WERI-Rb-1 (cell line): Measurements from ENCODE around the gene LGMN.
A peak's percentile ranks its signal among the peaks of the same experiment; 100 is the strongest.

ENCODE experiments used
- DNase-seq: peaks from one replicate; pipeline ENCODE4 v3.0.0-alpha.2; 2020
- H3K27ac ChIP-seq: fragments of 250-450 bp; sonication (Bioruptor Pico); 2 replicates; pipeline ENCODE4 v1.5.1; 2020; ENCODE audit warnings: mild to moderate bottlenecking, moderate library complexity
- H3K27me3 ChIP-seq: fragments of 250-450 bp; sonication (Bioruptor Pico); 2 replicates; pipeline ENCODE4 v1.5.1; 2021; ENCODE audit warnings: mild to moderate bottlenecking, low read depth, moderate library complexity; ENCODE audit not compliant: insufficient read depth, severe bottlenecking
- H3K36me3 ChIP-seq: fragments of 250-450 bp; sonication (Bioruptor Pico); 2 replicates; pipeline ENCODE4 v1.5.1; 2020; ENCODE audit warnings: mild to moderate bottlenecking, moderate library complexity
- H3K4me3 ChIP-seq: 2 replicates; pipeline ENCODE4 v1.5.1; 2011; ENCODE audit warnings: low read depth, mild to moderate bottlenecking, control low read depth, low read length
- H3K9me3 ChIP-seq: fragments of 250-450 bp; sonication (Bioruptor Pico); 2 replicates; pipeline ENCODE4 v1.5.1; 2021; ENCODE audit warnings: mild to moderate bottlenecking, moderate library complexity; ENCODE audit not compliant: severe bottlenecking
- TF ChIP-seq, protein P1 (sequence below): IDR thresholded peaks from 2 replicates; pipeline ENCODE4 v1.5.1; 2011; ENCODE audit warnings: low read depth, mild to moderate bottlenecking, control low read depth, inconsistent platforms, low read length

LGMN gene

DNA sequence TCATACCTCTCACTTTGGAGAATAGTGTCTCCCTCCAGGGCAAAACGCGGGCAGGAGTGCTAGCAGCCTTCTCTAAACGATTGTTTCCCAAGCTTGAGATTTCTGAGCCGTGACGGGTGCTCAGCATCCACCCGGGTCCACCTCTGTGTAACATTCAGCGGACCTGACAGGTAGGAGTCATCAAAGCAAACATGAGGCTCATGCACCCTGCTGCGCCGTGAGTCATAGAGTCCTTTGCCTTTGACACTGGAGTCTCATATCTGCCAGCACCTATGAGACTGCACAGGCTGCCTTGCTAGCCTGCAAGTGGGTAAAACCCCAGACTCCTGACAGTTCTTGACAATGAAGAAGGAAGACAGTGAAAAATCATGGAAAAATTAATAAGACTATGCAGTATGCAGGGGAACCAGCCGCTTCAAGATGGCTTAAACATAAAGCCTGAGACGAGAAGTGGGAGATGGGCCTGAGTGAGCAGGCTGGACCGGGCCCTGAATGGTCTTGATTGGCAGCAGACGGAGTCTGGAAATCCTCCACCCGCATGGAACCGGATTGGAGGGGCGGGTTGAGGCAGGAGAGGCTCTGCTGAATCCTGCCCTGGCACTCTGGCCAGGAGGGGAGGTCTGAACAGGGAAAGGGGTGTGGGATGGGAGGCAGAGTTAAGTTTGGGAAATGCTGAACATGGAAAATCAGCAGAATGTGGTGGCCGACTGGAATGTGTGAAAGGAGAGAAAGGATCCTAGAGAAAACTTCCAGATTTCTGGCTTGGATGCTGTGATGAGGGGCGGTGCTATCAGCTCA is 54.2 kb downstream of the LGMN start:
- TF ChIP-seq, protein P1, sequence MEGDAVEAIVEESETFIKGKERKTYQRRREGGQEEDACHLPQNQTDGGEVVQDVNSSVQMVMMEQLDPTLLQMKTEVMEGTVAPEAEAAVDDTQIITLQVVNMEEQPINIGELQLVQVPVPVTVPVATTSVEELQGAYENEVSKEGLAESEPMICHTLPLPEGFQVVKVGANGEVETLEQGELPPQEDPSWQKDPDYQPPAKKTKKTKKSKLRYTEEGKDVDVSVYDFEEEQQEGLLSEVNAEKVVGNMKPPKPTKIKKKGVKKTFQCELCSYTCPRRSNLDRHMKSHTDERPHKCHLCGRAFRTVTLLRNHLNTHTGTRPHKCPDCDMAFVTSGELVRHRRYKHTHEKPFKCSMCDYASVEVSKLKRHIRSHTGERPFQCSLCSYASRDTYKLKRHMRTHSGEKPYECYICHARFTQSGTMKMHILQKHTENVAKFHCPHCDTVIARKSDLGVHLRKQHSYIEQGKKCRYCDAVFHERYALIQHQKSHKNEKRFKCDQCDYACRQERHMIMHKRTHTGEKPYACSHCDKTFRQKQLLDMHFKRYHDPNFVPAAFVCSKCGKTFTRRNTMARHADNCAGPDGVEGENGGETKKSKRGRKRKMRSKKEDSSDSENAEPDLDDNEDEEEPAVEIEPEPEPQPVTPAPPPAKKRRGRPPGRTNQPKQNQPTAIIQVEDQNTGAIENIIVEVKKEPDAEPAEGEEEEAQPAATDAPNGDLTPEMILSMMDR, result no peak
- no peaks in the 10 kb centered on the region for H3K36me3 ChIP-seq
- no peak for DNase-seq
- H3K9me3 ChIP-seq, result no peaks in the 10 kb centered on the region
- H3K4me3 ChIP-seq, result no peak overlapping the region
- H3K27me3 ChIP-seq, result no peaks in the 10 kb centered on the region
- no peak overlapping the region for H3K27ac ChIP-seq

DNA sequence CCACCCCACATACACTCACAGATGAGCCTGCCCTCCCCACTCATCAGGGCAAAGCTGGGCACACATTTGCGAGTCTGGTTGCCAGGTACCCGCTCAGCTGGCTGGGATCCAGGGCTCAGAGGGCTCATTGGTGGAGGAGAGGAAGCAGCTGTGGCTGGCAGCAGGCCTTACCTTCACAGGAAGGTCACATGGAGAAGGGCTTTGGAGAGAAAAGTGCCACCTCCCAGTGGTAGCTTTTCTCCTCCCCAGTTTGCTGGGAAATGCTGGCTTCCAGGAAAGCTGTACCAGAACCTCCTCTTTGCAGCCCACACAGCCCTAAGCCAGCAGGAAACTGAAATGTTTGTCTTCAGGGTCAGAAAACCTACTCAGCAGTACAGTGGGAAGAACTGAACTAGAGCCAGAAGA is 55.6 kb downstream of the LGMN start:
- no peak overlapping the region for H3K4me3 ChIP-seq
- TF ChIP-seq, protein P1, result no peak
- peaks cover under 1% of the 10 kb centered on the region; the same call in 1 of the 2 replicates for H3K36me3 ChIP-seq
- no peaks in the 10 kb centered on the region for H3K27me3 ChIP-seq
- H3K27ac ChIP-seq, result no peak overlapping the region
- H3K9me3 ChIP-seq, result no peaks in the 10 kb centered on the region
- DNase-seq, result no peak

DNA sequence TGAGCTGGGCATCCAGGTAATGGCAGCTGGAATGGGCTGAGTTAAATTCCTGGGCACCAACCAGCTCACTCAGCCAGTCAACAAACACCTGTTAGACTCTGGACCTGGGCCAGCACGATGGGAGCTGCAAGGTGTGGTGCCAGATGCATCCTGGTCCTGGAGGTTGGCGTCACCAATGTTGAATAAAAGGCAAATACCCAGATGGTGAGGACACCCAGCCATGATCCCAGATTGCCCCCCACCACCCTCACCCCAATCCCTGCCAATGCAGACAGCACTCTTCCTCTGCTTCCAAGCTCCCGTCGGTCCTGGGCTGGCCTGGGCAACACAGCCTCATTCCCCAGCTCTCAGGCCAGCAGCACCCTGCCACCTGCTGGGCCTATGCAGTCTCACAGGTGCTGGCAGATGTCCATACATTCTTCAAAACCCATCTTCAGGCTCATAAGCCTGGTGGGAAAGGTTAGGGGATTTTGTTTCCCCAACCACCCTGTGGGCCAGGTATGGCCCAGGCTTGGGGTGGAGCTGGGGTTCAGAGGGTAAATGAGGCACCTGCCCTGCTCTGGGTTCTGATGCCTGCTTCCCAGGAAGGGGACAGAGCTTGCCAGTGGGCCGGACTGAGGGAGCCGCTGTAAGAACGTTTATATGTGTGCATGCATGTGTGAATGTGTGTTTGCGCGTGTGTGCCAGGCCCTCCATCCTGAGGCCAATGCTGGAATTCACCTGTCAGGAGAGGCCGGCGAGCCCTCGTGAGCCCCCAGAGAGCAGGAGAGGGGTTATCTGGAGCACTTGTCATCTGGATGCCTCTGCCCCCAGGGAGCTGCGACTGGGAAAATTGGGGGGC is 58.0 kb downstream of the LGMN start:
- Histone ChIP-seq H3K27me3 (no peaks in the 10 kb centered on the region), H3K27ac (peak overlapping the region; percentile 93), H3K4me3 (no peak overlapping the region), H3K9me3 (no peaks in the 10 kb centered on the region), H3K36me3 (peaks cover 18% of the 10 kb centered on the region)
- TF ChIP-seq, protein P1, result peak; percentile 91
- DNase-seq, result peak; percentile 83

DNA sequence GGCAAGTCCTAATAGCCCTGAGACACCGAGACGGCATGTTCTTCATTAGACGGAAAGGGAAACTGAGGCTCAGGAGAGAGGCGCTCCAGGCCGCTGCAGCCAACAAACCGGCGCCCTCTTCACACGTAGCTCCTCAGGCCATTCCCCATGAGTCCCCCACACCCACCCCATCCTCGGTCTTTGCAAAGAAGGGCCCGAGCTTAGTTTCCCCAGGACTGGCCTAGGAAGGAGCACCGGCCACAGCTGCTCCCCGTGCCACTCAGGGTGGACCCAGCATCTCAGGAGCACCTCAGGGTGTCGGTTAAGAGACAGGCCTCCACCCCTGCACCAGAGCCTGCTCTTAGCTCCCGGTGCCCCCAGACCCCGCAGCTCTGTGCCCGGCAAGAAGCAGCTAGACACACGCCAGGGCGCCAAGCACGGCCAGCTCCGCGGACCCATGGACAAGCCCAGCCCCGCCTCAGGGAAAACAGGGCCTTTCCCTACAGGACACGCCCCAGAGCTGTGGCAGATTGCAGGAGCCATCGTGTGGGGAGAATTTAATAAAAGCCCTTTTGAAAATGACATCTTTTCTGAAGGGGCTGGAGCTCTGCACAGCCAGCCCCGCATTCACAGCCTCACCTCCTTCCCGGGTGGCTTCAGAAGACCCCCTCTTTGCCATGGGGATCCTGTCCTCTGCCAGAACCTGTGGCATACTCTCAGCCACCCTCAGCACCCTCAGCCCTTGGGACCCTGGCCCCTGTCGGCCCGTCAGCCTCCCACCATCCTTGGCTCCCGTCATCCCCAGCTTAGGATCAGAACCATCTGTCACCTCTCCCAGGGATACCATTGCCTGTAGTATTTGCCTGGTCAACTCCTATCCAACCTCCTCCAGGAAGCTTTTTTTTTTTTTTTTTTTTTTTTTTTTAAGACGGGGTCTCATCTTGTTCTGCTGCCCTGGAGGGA is 59.7 kb downstream of the LGMN start:
- Histone ChIP-seq H3K4me3 (peak overlapping the region; percentile 75), H3K36me3 (peaks cover 21% of the 10 kb centered on the region), H3K27ac (peak overlapping the region; percentile 93), H3K9me3 (no peaks in the 10 kb centered on the region), H3K27me3 (no peaks in the 10 kb centered on the region)
- TF ChIP-seq, protein P1, result no peak
- peak; percentile 87 for DNase-seq

DNA sequence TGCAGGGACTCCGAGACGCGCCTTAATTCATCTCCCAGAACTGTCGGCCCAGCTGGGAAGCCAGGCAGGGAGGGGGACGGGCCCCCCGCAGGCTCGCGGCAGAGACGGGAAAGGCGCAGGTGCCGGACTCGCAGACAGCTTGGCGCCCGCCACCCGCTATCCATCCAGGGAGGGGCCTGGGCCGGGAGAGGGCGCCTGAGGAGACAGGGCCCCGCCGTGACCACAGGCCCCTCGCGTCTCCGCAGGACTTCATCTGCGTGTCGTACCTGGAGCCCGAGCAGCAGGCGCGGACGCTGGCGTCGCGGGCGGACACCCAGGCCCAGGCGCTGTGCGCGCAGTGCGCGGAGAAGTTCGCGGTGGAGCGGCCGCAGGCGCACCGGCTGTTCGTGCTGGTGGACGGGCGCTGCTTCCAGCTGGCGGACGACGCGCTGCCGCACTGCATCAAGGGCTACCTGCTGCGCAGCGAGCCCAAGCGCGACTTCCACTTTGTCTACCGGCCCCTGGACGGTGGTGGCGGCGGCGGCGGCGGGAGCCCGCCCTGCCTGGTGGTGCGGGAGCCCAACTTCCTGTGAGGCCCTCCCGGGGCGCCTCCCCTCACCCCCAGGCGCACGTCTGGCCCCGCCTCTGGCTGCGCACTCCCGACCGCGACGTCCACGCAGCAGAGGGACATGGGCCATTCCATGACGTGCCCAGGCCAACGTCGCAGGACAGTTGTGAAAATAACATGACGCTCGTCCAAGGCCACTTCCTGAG is 60.6 kb downstream of the LGMN start:
- Histone ChIP-seq H3K27ac (peak overlapping the region; percentile 93), H3K36me3 (peaks cover 30% of the 10 kb centered on the region), H3K27me3 (no peaks in the 10 kb centered on the region), H3K4me3 (peak overlapping the region; percentile 75), H3K9me3 (no peaks in the 10 kb centered on the region)
- TF ChIP-seq, protein P1, result no peak
- DNase-seq, result peak; percentile 88
